ENCODE data around the gene DUSP22.
"Not testable (repeated sequence)": the region's sequence is repeated elsewhere in the genome, so short reads cannot be mapped to it uniquely, and the experiment has no call there.

DNA sequence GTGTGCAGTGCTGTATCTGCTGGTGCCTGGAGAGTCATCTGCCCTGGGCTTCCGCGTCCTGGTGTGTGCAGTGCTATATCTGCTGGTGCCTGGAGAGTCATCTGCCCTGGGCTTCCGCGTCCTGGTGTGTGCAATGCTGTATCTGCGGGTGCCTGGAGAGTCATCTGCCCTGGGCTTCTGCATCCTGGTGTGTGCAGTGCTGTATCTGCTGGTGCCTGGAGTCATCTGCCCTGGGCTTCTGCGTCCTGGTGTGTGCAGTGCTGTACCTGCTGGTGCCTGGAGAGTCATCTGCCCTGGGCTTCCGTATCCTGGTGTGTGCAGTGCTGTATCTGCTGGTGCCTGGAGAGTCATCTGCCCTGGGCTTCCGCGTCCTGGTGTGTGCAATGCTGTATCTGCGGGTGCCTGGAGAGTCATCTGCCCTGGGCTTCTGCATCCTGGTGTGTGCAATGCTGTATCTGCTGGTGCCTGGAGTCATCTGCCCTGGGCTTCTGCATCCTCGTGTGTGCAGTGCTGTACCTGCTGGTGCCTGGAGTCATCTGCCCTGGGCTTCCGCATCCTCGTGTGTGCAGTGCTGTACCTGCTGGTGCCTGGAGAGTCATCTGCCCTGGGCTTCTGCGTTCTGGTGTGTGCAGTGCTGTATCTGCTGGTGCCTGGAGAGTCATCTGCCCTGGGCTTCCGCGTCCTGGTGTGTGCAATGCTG is 33.0 kb downstream of the DUSP22 start:
- TF ChIP-seq, protein P1, sequence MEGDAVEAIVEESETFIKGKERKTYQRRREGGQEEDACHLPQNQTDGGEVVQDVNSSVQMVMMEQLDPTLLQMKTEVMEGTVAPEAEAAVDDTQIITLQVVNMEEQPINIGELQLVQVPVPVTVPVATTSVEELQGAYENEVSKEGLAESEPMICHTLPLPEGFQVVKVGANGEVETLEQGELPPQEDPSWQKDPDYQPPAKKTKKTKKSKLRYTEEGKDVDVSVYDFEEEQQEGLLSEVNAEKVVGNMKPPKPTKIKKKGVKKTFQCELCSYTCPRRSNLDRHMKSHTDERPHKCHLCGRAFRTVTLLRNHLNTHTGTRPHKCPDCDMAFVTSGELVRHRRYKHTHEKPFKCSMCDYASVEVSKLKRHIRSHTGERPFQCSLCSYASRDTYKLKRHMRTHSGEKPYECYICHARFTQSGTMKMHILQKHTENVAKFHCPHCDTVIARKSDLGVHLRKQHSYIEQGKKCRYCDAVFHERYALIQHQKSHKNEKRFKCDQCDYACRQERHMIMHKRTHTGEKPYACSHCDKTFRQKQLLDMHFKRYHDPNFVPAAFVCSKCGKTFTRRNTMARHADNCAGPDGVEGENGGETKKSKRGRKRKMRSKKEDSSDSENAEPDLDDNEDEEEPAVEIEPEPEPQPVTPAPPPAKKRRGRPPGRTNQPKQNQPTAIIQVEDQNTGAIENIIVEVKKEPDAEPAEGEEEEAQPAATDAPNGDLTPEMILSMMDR (IDR thresholded peaks at IDR 0.05; ENCODE audit: low read depth, low read length, poor library complexity, severe bottlenecking), result not testable (repeated sequence)
- TF ChIP-seq EZH2phosphoT487 (IDR thresholded peaks at IDR 0.05; ENCODE audit: borderline replicate concordance, low read length), result not testable (repeated sequence)
